CMK (cell line): ENCODE measurements around the gene GHRL.

ENCODE experiments used
- DNase-seq: peaks from one replicate; pipeline ENCODE4 v3.0.0-alpha.2; 2010; ENCODE audit warnings: low read depth

Gene GHRL, protein sequence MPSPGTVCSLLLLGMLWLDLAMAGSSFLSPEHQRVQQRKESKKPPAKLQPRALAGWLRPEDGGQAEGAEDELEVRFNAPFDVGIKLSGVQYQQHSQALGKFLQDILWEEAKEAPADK

GRCh38 chr3:10292505-10293419 is at the start of gene GHRL:
Gene GHRL (minus strand): TSS chr3:10292947. CDS start chr3:10290180, 2,767 bp downstream.
- DNase-seq = peak; percentile 84

DNA sequence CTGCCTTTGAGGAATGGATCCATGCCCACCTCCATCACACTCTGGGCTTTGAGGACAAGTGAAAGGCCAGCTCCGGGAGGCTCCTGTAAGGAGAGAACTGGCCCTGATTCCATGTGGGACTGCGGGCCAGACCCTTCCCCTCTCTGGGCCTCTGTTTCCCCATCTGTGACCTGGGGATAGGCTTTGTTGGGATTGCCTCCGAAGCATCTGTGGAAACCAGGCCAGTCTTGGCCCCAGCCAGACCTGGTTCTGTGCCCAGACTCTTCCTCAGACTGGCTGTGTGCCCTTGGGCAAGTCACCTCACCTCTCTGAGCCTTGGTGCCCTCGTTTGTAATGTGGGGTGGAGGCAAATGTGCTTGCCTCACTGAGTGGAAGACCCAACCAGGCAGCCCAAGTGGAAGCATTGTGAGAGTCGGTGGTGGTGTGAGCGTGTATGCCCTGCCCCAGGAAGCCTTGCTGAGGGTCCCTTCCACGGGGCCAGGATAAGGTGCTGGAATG is 49.2 kb upstream of the GHRL start:
- no peak for DNase-seq

DNA sequence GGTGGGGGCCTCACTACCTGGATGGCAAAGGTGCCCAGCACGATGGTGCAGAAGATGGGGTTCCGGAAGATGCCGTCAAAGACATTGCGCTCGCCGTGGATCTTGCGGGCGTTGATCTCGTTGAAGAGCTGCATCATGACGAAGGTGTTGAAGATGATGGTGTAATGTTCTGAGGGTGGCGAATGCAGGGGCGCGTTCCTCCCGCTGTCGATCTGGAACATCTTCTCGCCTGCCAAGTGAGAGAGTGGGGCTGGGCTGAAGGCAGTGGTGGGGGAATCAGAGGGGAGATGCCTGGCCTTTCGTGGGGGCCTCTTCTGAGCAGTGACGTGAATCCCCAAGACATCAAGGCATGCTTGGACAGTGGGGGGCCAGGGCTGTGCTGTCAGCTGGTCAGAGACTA is 47.7 kb upstream of the GHRL start:
- no peak for DNase-seq

DNA sequence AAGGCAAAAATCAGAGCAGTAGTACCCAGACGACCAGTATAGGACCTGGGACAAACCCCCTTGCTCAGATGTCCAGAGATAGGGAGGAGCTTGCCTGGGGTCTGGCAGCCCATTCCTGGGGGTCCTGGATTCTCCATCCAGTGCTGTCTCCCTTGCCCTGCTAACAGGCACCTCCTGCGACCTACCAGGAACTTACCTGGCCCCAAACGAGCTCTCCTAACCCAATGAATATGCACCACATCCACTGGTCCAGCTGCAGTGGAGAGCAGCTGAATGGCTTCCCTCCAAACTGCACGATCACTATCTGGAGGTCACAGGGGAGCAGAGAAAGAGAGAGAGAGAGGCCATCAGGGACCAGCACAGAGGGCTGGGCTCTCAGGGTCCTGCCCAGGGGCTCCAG is 47.3 kb upstream of the GHRL start:
- no peak for DNase-seq

DNA sequence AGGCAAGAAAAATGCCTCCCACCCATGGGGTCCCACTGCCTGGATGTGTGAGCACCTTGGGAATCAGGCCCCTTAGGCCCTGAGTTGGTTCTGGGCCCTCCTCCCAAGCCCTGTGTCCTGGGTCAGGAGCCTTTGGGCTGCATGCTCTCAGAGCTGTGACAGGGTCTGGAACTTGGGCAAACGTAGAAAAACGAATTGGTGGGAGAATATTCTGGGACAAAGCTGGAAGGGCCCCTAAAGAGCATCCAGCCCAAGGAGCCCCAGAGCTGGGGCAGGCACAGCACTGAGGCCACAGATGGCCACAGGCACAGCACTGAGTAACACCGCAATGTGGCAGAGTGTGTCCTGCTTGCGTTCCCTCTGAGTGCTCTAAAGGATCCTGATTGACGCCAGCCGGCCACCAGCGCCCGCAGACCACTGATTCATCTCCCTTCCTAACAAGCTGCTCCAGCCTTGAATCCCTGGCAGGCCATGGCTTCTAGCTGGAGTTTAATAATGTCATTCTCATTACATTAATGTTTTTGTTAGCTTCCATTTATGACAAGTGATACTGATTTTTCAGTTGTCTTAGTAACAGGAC is 46.7 kb upstream of the GHRL start:
- no peak for DNase-seq

DNA sequence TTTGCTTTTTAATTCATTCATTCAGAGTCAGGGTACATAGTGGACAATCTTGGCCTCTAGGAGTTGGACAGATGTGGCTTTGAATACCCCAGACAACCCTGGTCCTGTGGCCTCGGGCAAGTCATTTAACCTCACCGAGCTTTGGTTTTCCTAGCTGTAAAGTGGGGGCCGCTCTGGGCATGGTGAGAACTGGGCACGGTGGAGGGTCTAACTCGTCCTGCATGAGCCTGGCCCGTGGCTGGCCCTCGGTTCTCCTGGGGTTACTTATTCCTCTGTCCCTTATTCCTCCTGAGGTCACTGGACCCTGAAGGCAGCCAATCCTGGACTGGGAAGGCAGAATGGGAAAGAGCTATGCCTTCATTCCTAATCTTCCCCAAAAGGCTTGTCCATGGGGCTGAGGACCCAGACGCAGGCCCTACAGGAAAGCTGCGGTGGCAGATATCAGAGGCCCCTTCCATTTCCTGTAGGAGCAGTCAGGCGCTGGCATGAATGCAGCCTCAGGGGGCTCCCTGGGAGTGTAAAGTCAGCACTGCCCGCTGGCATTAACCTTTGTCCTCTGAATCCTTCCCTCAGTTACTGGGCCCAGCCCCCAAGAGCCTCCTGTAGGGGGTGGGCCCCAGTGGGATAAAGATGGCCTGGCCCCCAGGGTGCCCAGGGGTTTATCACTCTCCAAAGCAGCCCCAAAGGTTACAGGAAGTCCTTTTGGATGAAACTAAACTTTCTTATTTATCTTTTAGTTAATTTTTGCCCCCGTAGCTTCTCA is 46.0 kb upstream of the GHRL start:
- no peak for DNase-seq

- DNase-seq = no peak
Observed at GRCh38 chr3:10338164-10338470, 45.4 kb upstream of the GHRL start.

DNA sequence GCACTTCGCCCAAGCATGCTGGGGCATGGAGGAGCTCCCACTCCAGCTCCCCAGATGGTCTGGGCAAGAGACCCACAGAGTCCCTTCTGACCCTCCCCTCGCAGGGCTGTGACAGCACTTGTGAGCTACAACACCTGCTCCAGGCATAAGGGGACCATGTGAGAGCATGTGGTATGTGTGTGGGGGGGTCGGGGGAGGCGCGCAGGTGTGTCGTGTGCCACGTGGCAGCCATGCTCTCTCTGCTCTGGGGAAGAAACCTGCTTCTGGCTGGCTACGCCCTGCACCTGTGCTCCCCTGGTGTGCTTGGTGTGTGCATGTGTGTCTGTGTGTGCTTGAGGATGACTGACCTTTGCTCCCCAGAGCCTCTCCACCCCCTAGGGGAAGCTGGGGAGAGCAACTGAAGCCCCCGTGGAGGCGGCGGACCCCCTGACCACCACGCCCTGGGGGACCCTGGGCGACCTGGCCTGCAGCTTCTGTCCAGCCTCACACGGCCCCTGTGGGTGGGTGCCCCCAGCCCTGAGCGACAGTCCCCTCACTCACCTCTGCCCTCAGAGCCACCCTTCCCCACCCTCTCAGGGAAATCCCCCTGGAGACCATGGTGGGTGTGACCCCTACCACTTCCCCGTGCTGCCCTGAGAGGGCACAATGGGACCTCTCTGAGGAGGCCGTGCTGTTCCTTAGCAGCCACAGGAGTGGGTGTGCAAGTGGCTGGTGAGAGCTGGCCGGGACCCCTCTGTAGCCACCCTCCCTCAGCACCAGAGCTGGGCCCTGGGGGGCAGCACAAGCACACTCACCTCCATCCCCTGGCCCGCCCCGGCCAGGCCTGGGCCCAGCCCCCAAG is 44.8 kb upstream of the GHRL start:
- DNase-seq = no peak

GRCh38 chr3:10336761-10337160 is 44.0 kb upstream of the GHRL start:
- DNase-seq = no peak

DNA sequence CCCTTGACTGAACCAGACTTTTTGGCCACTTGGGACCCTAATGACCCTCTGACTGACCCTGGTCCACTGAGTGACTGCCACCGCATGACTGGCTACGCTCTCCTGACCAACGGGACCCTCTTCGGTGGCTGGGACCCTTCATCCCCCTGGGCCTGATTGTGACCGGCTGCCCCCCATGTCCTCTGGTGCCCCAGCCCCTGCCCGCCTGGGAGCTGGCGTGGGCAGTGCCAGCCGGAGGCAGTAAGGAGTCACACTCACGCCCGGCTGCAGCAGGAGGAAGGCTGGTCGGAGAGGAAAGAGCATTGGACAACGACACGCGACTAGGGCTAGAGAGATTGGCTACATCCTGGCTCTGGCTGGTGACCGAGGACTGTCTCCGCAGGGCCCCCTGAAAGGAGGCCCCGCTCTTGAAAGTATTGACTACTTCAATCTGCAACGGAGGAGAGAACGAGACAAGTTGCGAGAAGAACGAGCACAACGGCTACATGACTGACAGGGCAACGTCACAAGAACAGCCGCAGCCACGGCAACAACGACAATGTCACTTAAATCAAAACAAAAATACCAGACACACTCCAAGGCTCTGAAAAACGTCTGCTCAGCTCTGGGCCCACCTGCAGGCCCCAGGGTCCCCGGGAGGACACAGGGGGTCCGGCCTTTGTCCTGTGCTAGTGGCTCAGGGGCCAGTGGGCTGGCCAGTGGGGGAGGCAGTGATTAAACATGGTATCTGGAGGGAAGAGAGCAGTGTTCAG is 43.3 kb upstream of the GHRL start:
- no peak for DNase-seq

- DNase-seq = no peak
Observed at GRCh38 chr3:10335190-10335738, 42.5 kb upstream of the GHRL start.

GRCh38 chr3:10334459-10334858 is 41.7 kb upstream of the GHRL start:
- no peak for DNase-seq

DNA sequence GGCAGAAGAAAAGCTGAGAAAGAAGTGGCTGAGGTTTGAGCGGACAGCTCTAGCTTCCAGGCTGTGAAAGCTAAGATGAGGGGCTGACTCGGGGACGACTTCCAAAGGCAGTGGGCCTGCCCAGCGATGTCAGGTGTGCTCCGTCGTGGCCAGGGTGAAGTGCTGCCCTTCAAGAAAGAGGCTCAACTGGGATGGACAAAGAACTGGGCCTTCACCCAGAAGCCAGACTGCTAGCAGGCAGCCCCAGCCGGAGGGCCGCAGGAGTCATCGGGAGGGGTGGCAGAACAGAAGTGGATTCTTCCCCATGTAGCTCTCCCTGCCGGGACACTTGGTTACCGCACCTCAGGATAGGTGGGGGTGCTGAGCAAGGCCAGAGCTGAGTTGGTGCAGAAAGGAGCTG is 41.3 kb upstream of the GHRL start:
- DNase-seq = no peak

DNA sequence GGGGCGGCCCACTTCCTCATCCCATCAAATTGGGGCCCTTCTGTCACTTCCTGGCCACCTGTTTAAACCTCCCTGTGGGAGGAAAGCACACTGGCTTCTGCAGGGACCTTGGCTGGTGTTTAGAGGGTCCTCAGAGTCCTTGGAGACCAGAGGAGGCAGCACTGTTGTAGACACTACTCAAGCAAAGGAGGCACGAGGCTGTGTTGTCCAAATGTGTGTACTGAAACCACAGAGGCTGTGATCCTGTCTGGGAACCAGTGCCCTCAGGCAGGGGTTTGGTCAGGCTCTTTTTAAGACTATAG is 40.6 kb upstream of the GHRL start:
- no peak for DNase-seq

DNA sequence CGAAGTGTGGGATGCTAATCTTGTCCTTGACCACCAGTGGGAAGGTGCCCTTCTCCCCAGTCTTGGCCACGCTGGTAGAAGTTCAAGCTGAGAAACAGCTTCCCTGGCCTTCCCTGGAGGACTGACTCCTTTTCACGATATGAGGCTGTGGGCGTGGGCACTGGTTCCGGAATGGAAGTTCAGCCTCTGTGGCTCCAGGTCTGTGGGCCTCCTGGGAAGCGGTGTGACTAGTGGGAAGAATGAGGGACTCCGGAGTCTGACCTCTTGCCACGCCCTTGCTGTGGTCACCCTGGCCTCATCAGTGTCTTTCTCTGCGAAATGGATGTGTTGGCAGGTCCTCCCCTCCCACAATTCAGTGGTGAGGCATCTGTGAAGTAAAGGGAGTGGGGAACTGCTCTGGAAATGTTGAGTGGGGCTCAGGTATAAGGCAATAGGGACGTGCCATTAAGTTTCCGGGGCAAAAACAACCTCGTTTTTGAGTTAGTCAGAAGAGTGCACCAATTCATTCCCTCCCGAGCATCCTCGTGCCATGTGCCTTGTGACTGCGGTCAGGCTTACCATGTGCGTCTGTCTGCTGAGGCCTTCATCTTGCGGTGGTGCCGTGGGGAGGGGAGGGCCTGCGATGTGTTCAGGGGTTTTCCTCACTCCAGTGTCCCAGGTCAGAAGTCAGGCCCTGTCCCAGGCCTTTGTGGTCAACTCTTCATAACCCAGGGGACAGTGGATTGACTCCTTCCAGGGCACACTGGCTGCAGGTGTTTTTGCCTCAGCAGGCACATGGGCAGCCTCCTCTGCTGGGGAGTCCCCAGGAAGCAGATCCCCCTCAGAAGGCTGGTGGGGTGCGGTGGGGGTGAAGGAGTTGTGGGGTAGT is 40.0 kb upstream of the GHRL start:
- DNase-seq = no peak

- no peak for DNase-seq
Observed at GRCh38 chr3:10331320-10331719, 38.6 kb upstream of the GHRL start.

- no peak for DNase-seq
Observed at GRCh38 chr3:10330319-10330718, 37.6 kb upstream of the GHRL start.

DNA sequence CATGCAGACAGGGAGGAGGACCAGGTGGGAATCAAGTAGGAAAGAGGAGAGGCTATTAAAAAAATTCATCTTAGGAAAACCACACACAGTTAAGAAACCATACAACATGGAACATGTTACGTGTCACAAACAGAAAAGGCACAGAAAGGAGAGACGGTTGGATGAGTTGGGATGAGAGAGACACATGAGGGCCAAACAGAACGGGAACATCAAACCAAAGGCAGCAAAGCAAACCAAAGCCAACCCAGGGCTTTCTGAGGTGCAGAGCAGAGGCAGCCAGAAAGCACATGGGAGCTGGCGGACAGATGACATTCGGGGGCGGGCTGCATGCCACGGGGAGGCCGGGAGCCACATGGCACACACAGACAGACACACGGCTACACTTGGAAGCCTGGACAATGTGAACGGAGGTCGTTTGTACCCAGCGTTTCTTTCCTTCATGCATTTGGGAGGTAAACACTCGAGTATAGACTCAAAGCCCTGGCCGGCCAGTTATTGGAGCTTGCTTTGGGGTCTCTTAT is 36.8 kb upstream of the GHRL start:
- no peak for DNase-seq

DNA sequence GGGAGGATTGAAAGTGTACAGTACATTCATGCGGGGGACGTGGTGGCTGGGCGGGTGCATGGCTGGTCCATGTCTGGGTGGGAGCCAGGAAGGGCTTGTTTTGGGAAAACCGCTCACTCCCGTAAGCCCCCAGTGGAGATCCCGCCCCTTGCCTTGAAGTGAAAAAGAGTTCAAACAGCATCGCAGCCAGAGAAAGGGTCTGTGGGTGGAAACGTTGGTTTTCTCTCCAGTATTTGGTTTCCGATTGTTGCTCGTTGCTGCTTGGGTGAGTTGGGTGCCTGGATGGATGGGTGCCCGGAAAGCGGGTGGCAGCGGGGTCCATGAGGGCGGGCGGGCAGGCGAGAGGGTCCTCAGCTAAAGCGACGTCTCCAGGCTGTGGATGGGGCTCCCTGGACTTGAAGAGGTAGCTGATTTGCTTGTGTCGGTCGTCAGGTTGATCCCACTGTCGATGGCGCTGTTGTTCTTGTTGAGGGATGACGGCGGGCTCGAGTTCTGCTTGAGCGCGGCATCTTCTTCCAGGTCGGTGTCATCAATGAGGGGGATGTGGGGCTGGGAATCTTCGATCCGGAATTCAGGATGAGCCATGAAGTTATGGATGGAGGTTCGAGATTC is 35.8 kb upstream of the GHRL start:
- no peak for DNase-seq
